Common myeloid progenitor, CD34-positive (primary cell): ENCODE data around the gene RET.

Experiments
- CTCF ChIA-PET: fragments of 350-600 bp; sonication (Branson Sonifier 250); formaldehyde crosslinking; loops from one replicate; lab custom pipeline; 2021; ENCODE audit warnings: antibody characterized with exemption; lab: Charles Lee
- POLR2A ChIA-PET: fragments of 350-600 bp; sonication (Branson Sonifier 250); formaldehyde crosslinking; loops from one replicate; lab custom pipeline; 2021; ENCODE audit warnings: antibody characterized with exemption; lab: Charles Lee
- DNase-seq, 3 donors: peaks; one replicate each; pipeline versions ENCODE4 v3.0.0 to v3.0.0-alpha.2; 2013
- H3K27ac ChIP-seq, 2 experiments: 1 replicate in 1 of 2; 2 replicates in 1 of 2; pipeline ENCODE4 v1.7.0; 2013; ENCODE audit warnings: inconsistent platforms in 2 of 2, low read length in 2 of 2, mild to moderate bottlenecking in 2 of 2, low read depth in 1 of 2, moderate library complexity in 1 of 2; ENCODE audit not compliant: severe bottlenecking in 2 of 2, insufficient read depth in 1 of 2, poor library complexity in 1 of 2
- H3K27me3 ChIP-seq, 5 experiments: replicated peaks in 2 of 5; 1 replicate in 3 of 5; 2 replicates in 2 of 5; pipeline versions ENCODE4 v1.6.1 to v1.7.0; 2013; ENCODE audit warnings: low read length in 4 of 5, mild to moderate bottlenecking in 2 of 5, moderate library complexity in 2 of 5, inconsistent platforms in 1 of 5; ENCODE audit not compliant: insufficient read depth in 5 of 5, control insufficient read depth in 4 of 5
- H3K36me3 ChIP-seq, 4 experiments: 1 replicate in 2 of 4; 2 replicates in 2 of 4; pipeline versions ENCODE4 v1.6.1 to v1.7.0; 2013; ENCODE audit warnings: low read length in 3 of 4, control low read depth in 1 of 4, mild to moderate bottlenecking in 1 of 4; ENCODE audit not compliant: control insufficient read depth in 4 of 4, insufficient read depth in 4 of 4
- H3K4me1 ChIP-seq, 4 experiments: 1 replicate in 3 of 4; 2 replicates in 1 of 4; pipeline versions ENCODE4 v1.6.1 to v1.7.1; 2013; ENCODE audit warnings: low read length in 3 of 4, mild to moderate bottlenecking in 3 of 4, control low read depth in 1 of 4, inconsistent platforms in 1 of 4, moderate library complexity in 1 of 4; ENCODE audit not compliant: control insufficient read depth in 4 of 4, insufficient read depth in 4 of 4; ENCODE audit errors: control extremely low read depth in 1 of 4
- H3K4me3 ChIP-seq, 7 experiments: 1 replicate in 4 of 7; 2 replicates in 3 of 7; pipeline versions ENCODE4 v1.5.1 to v1.7.0; 2013; ENCODE audit warnings: mild to moderate bottlenecking in 7 of 7, low read length in 6 of 7, moderate library complexity in 6 of 7, inconsistent platforms in 2 of 7, low read depth in 2 of 7, control low read depth in 1 of 7; ENCODE audit not compliant: insufficient read depth in 4 of 7, control insufficient read depth in 1 of 7; ENCODE audit errors: extremely low read depth in 1 of 7
- H3K9me3 ChIP-seq, 5 experiments: 1 replicate in 4 of 5; 2 replicates in 1 of 5; pipeline versions ENCODE4 v1.6.1 to v1.7.1; 2013; ENCODE audit warnings: low read length in 4 of 5, mild to moderate bottlenecking in 2 of 5, inconsistent platforms in 1 of 5, low read depth in 1 of 5, moderate library complexity in 1 of 5; ENCODE audit not compliant: control insufficient read depth in 4 of 5, insufficient read depth in 2 of 5; ENCODE audit errors: control extremely low read depth in 1 of 5
- WGBS: methylation state at CpG from one replicate; pipeline ENCODE4 v1.1.5; 2013; ENCODE audit not compliant: insufficient coverage; 5-methylcytosine and 5-hydroxymethylcytosine counted together

Gene RET

GRCh38 chr10:43170491-43170890 lies 93.6 kb downstream of the RET start:
- 100% methylated on average over 1 of the region's 2 CpGs for whole genome bisulfite sequencing
- Histone ChIP-seq H3K27me3 (no peaks in the 10 kb centered on the region), H3K9me3 (no peaks in the 10 kb centered on the region), H3K4me3 (no peak overlapping the region), H3K36me3 (peaks cover 16 to 51% (median 28%) of the 10 kb centered on the region in 4 experiments), H3K27ac (no peak overlapping the region), H3K4me1 (peaks cover 0 to 16% (median 2%) of the 10 kb centered on the region in 4 experiments)
- CTCF ChIA-PET: interaction anchor here (0.6 to 4.8 kb wide), 9 partner anchors 9 to 87 kb away, joined by 3 to 21 read pairs (median 5); no protein-coding TSS in a partner anchor
- no peak for DNase-seq
- POLR2A ChIA-PET: interaction anchor here (1.1 kb wide), 1 partner anchor 32 kb away, joined by 3 read pairs; the partner anchor contains the start of gene CSGALNACT2

GRCh38 chr10:43172645-43173044 lies 95.8 kb downstream of the RET start:
- Histone ChIP-seq H3K4me1 (peaks cover 0 to 11% (median 0%) of the 10 kb centered on the region in 4 experiments), H3K4me3 (no peak overlapping the region), H3K36me3 (peaks cover 20 to 68% (median 44%) of the 10 kb centered on the region in 4 experiments), H3K27ac (no peak overlapping the region), H3K9me3 (peaks cover 0 to 5% (median 0%) of the 10 kb centered on the region in 5 experiments), H3K27me3 (no peaks in the 10 kb centered on the region)
- ChIA-PET CTCF (interaction anchor here (0.7 to 4.8 kb wide), 6 partner anchors 9 to 308 kb away, joined by 3 to 21 read pairs (median 3); no protein-coding TSS in a partner anchor), POLR2A (interaction anchor here (0.6 kb wide), 1 partner anchor 26 kb away, joined by 5 read pairs; no protein-coding TSS in a partner anchor)
- whole genome bisulfite sequencing: 83% methylated on average over 5 of the region's 5 CpGs
- no peak for DNase-seq

- Histone ChIP-seq H3K4me3 (no peak overlapping the region), H3K9me3 (peaks cover 0 to 9% (median 0%) of the 10 kb centered on the region in 5 experiments), H3K4me1 (peaks cover 0 to 11% (median 0%) of the 10 kb centered on the region in 4 experiments), H3K27me3 (no peaks in the 10 kb centered on the region), H3K27ac (no peak overlapping the region), H3K36me3 (peaks cover 22 to 73% (median 49%) of the 10 kb centered on the region in 4 experiments)
- no peak for DNase-seq
- ChIA-PET CTCF (interaction anchor here (0.7 to 4.8 kb wide), 5 partner anchors 9 to 32 kb away, joined by 3 to 21 read pairs (median 4); no protein-coding TSS in a partner anchor), POLR2A (no interaction called here)
- 67% methylated on average over 1 of the region's 1 CpG for WGBS
These were observed 96.3 kb downstream of the RET start for GRCh38 chr10:43173120-43173519.

GRCh38 chr10:43174969-43175368 lies 98.1 kb downstream of the RET start:
- WGBS: 94% methylated on average over 6 of the region's 6 CpGs
- Histone ChIP-seq H3K36me3 (peaks cover 14 to 74% (median 56%) of the 10 kb centered on the region in 4 experiments), H3K9me3 (peaks cover 0 to 18% (median 0%) of the 10 kb centered on the region in 5 experiments), H3K27ac (no peak overlapping the region), H3K4me3 (no peak overlapping the region), H3K27me3 (no peaks in the 10 kb centered on the region), H3K4me1 (peaks cover 0 to 11% (median 0%) of the 10 kb centered on the region in 4 experiments)
- peak in 1 of 3 donors; percentile 31 for DNase-seq
- ChIA-PET POLR2A (no interaction called here), CTCF (interaction anchor here (1.1 to 3.0 kb wide), 5 partner anchors 19 to 34 kb away, joined by 3 to 9 read pairs (median 4); no protein-coding TSS in a partner anchor)

- no peak for DNase-seq
- ChIA-PET POLR2A (interaction anchor here (0.9 to 1.4 kb wide), 2 partner anchors 38 to 218 kb away, joined by 3 to 4 read pairs; partner anchors contain the start of gene CSGALNACT2), CTCF (interaction anchor here (1.5 to 3.0 kb wide), 2 partner anchors 17 to 21 kb away, joined by 3 to 9 read pairs; no protein-coding TSS in a partner anchor)
- no peak overlapping the region for H3K27ac ChIP-seq
- H3K36me3 ChIP-seq: peaks cover 21 to 76% (median 65%) of the 10 kb centered on the region in 4 experiments
- WGBS: 94% methylated on average over 3 of the region's 3 CpGs
- no peak overlapping the region for H3K4me3 ChIP-seq
- H3K9me3 ChIP-seq: peaks cover 0 to 18% (median 0%) of the 10 kb centered on the region in 5 experiments
- H3K27me3 ChIP-seq: no peaks in the 10 kb centered on the region
- H3K4me1 ChIP-seq: peaks cover 0 to 6% (median 0%) of the 10 kb centered on the region in 4 experiments
These were observed 99.4 kb downstream of the RET start for GRCh38 chr10:43176271-43176670.

GRCh38 chr10:43177595-43177994 lies 100.7 kb downstream of the RET start:
- ChIA-PET CTCF (no interaction called here), POLR2A (no interaction called here)
- no peaks in the 10 kb centered on the region for H3K27me3 ChIP-seq
- DNase-seq: no peak
- peaks cover 0 to 3% (median 0%) of the 10 kb centered on the region in 4 experiments for H3K4me1 ChIP-seq
- no peak overlapping the region for H3K4me3 ChIP-seq
- H3K36me3 ChIP-seq: peaks cover 18 to 83% (median 65%) of the 10 kb centered on the region in 4 experiments
- H3K27ac ChIP-seq: no peak overlapping the region
- no CpG with 5 or more reads among the region's 1 CpG for WGBS
- peaks cover 0 to 18% (median 0%) of the 10 kb centered on the region in 5 experiments for H3K9me3 ChIP-seq
